Breast epithelium (tissue), 3 donors: ENCODE data around the gene CIZ1.

Source experiments
- POLR2A ChIP-seq: fragments of 450-650 bp; IDR thresholded peaks from one replicate; pipeline ENCODE4 v1.6.1; 2016; ENCODE audit warnings: antibody characterized with exemption, mild to moderate bottlenecking, moderate library complexity
- TF ChIP-seq, protein P1 (sequence below), 3 donors: fragments of 450-650 bp; IDR thresholded peaks; one replicate each; pipeline ENCODE4 v1.5.1; 2016 to 2017; ENCODE audit warnings: antibody characterized with exemption in 3 of 3, mild to moderate bottlenecking in 3 of 3, moderate library complexity in 3 of 3

DNA sequence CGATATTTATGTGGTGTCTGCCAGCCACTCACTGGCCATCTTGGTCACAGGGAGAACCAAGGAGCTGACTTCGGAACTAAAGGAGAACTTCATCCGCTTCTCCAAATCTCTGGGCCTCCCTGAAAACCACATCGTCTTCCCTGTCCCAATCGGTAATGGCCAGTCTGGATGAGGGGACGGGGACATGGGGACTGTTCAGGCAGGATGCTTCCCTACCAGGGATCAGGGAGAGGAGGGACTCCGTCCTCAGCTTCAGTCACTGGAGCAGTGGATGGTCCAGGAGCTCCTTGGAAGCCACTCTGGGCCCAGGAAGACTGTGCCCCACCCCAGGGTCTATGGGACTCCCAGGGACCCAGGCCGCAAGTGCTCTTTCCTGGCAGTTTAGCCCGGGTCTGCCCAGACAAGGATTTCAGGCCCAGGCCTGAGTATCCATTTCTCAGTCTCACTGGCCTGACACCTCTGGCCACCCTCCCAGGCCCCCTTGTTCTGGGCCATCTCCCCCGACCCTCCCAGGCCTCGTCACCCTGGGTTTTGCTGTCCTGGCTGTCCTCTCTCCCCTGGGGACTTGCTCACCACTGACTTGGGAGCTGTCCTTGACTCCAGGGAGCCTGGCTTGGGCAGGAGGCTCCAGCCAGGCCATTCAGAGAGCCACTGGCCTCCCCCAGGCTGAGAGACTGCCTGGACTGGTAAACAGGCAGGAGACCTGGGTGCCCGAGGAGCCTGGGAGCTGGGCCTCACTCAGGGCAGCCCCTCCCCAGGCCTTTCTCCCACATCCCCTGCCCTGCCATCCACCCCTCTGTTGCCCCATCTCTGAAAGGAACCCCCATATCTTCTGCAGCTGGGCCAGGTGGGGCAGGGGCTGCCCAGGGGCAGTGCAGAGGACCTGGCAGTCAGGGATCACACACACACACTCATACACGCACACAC lies 39.0 kb downstream of the CIZ1 start:
- TF ChIP-seq, protein P1, sequence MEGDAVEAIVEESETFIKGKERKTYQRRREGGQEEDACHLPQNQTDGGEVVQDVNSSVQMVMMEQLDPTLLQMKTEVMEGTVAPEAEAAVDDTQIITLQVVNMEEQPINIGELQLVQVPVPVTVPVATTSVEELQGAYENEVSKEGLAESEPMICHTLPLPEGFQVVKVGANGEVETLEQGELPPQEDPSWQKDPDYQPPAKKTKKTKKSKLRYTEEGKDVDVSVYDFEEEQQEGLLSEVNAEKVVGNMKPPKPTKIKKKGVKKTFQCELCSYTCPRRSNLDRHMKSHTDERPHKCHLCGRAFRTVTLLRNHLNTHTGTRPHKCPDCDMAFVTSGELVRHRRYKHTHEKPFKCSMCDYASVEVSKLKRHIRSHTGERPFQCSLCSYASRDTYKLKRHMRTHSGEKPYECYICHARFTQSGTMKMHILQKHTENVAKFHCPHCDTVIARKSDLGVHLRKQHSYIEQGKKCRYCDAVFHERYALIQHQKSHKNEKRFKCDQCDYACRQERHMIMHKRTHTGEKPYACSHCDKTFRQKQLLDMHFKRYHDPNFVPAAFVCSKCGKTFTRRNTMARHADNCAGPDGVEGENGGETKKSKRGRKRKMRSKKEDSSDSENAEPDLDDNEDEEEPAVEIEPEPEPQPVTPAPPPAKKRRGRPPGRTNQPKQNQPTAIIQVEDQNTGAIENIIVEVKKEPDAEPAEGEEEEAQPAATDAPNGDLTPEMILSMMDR (IDR thresholded peaks at IDR 0.05) = no peak
- TF ChIP-seq POLR2A = no peak
